ENCODE results near the gene PAPSS2. TPM values are rescaled to one million over a fixed set of nuclear protein-coding genes. Genes with fewer than 3 reads are reported as not detected.

Gene PAPSS2
- total RNA-seq, 2 experiments from 2014 or later = not detected

- H3K9me3 ChIP-seq (ENCODE audit: low read length) = no peaks in the 10 kb centered on the region
- POLR2A ChIA-PET = no interaction called here
- TF ChIP-seq EZH2phosphoT487 (IDR thresholded peaks at IDR 0.05; ENCODE audit: borderline replicate concordance, low read depth, low read length) (no peak), CTCF (conservative IDR thresholded peaks at IDR 0.05; ENCODE audit: low read length) (no peak)
- DNase-seq (ENCODE audit: low spot score) = no peak
- no peak overlapping the region for H3K4me3 ChIP-seq (ENCODE audit: low read depth, low read length, poor library complexity, severe bottlenecking)
- BruUV-seq (replicated peaks) = no TSS peak
- no peaks in the 10 kb centered on the region for H3K79me2 ChIP-seq (ENCODE audit: insufficient read depth, low read depth, low read length)
- H3K4me1 ChIP-seq (ENCODE audit: insufficient read depth, low read length, poor library complexity, severe bottlenecking) = no peaks in the 10 kb centered on the region
- no peak overlapping the region for H3K4me2 ChIP-seq (ENCODE audit: low read length)
- H2AFZ ChIP-seq (ENCODE audit: low read length) = no peak overlapping the region
- H4K20me1 ChIP-seq (ENCODE audit: insufficient read depth, low read length) = no peaks in the 10 kb centered on the region
- no peaks in the 10 kb centered on the region for H3K9me2 ChIP-seq (ENCODE audit: insufficient read depth, low read length)
- CTCF ChIA-PET (ENCODE audit: unreplicated experiment) = no interaction called here
- intact Hi-C loops (cut with micrococcal nuclease; ENCODE audit: unreplicated experiment) = no loop called here
- peaks cover 88% of the 10 kb centered on the region for H3K36me3 ChIP-seq (ENCODE audit: insufficient read depth, low read length)
- no peak overlapping the region for H3K27ac ChIP-seq (ENCODE audit: low read depth, low read length, poor library complexity, severe bottlenecking)
Observed at GRCh38 chr10:87765666-87766376, 106.1 kb downstream of the PAPSS2 start.

- no peaks in the 10 kb centered on the region for H4K20me1 ChIP-seq (ENCODE audit: insufficient read depth, low read length)
- DNase-seq (ENCODE audit: low spot score) = no peak
- H3K79me2 ChIP-seq (ENCODE audit: insufficient read depth, low read depth, low read length) = 0 out of 2 replicates have a peak, but pooled peaks cover 8% of the 10 kb centered on the region
- no peaks in the 10 kb centered on the region for H3K4me1 ChIP-seq (ENCODE audit: insufficient read depth, low read length, poor library complexity, severe bottlenecking)
- H2AFZ ChIP-seq (ENCODE audit: low read length) = no peak overlapping the region
- no peak overlapping the region for H3K4me3 ChIP-seq (ENCODE audit: low read depth, low read length, poor library complexity, severe bottlenecking)
- H3K9me2 ChIP-seq (ENCODE audit: insufficient read depth, low read length) = no peaks in the 10 kb centered on the region
- no peak overlapping the region for H3K4me2 ChIP-seq (ENCODE audit: low read length)
- TF ChIP-seq CTCF (conservative IDR thresholded peaks at IDR 0.05; ENCODE audit: low read length) = no peak
- no peak for TF ChIP-seq EZH2phosphoT487 (IDR thresholded peaks at IDR 0.05; ENCODE audit: borderline replicate concordance, low read depth, low read length)
- intact Hi-C loops (cut with micrococcal nuclease; ENCODE audit: unreplicated experiment) = no loop called here
- ChIA-PET POLR2A (interaction anchor here (0.7 kb wide), 1 partner anchor 785 kb away, joined by 3 read pairs; no protein-coding TSS in a partner anchor), CTCF (ENCODE audit: unreplicated experiment) (no interaction called here)
- no TSS peak for BruUV-seq (replicated peaks)
- H3K36me3 ChIP-seq (ENCODE audit: insufficient read depth, low read length) = peaks cover 81% of the 10 kb centered on the region
- no peaks in the 10 kb centered on the region for H3K9me3 ChIP-seq (ENCODE audit: low read length)
- H3K27ac ChIP-seq (ENCODE audit: low read depth, low read length, poor library complexity, severe bottlenecking) = no peak overlapping the region
Observed at GRCh38 chr10:87767253-87767652, 107.6 kb downstream of the PAPSS2 start.

- no peaks in the 10 kb centered on the region for H3K9me3 ChIP-seq (ENCODE audit: low read length)
- ChIA-PET POLR2A (interaction anchor here (0.6 to 1.3 kb wide), 4 partner anchors 20 to 454 kb away, joined by 3 to 5 read pairs (median 3); partner anchors contain the start of gene ATAD1), CTCF (ENCODE audit: unreplicated experiment) (no interaction called here)
- intact Hi-C loops (cut with micrococcal nuclease; ENCODE audit: unreplicated experiment) = no loop called here
- no peak overlapping the region for H2AFZ ChIP-seq (ENCODE audit: low read length)
- H4K20me1 ChIP-seq (ENCODE audit: insufficient read depth, low read length) = no peaks in the 10 kb centered on the region
- TF ChIP-seq EZH2phosphoT487 (IDR thresholded peaks at IDR 0.05; ENCODE audit: borderline replicate concordance, low read depth, low read length) (no peak), CTCF (conservative IDR thresholded peaks at IDR 0.05; ENCODE audit: low read length) (peak; percentile 86)
- peak; percentile 44 for DNase-seq (ENCODE audit: low spot score)
- H3K4me2 ChIP-seq (ENCODE audit: low read length) = no peak overlapping the region
- no peaks in the 10 kb centered on the region for H3K9me2 ChIP-seq (ENCODE audit: insufficient read depth, low read length)
- no TSS peak for BruUV-seq (replicated peaks)
- H3K36me3 ChIP-seq (ENCODE audit: insufficient read depth, low read length) = peaks cover 81% of the 10 kb centered on the region
- 0 out of 2 replicates have a peak, but pooled peaks cover 8% of the 10 kb centered on the region for H3K79me2 ChIP-seq (ENCODE audit: insufficient read depth, low read depth, low read length)
- H3K27ac ChIP-seq (ENCODE audit: low read depth, low read length, poor library complexity, severe bottlenecking) = no peak overlapping the region
- H3K4me3 ChIP-seq (ENCODE audit: low read depth, low read length, poor library complexity, severe bottlenecking) = no peak overlapping the region
- H3K4me1 ChIP-seq (ENCODE audit: insufficient read depth, low read length, poor library complexity, severe bottlenecking) = peaks cover 9% of the 10 kb centered on the region
Observed at GRCh38 chr10:87771871-87772500, 112.3 kb downstream of the PAPSS2 start.
